Prostate gland (tissue), 2 donors: ENCODE results near the gene PRPSAP2.

ENCODE experiments used
- CTCF ChIP-seq, 4 experiments: fragments of 200-600 bp in 2 of 4; fragments of 450-650 bp in 2 of 4; sonication (generic) in 2 of 4; IDR thresholded peaks; 1 replicate in 3 of 4; 2 replicates in 1 of 4; pipeline ENCODE4 v1.5.1; 2016 to 2019; ENCODE audit warnings: antibody characterized with exemption in 4 of 4, mild to moderate bottlenecking in 2 of 4, moderate library complexity in 2 of 4
- POLR2A ChIP-seq: fragments of 450-650 bp; IDR thresholded peaks from one replicate; pipeline ENCODE4 v1.6.1; 2016; ENCODE audit warnings: antibody characterized with exemption, mild to moderate bottlenecking

GRCh38 chr17:18919963-18920362 lies 62.0 kb downstream of the PRPSAP2 start:
- TF ChIP-seq POLR2A (no peak), CTCF (IDR thresholded peaks at IDR 0.05) (no peak)
